NCI-H226 (cell line): ENCODE measurements around the gene ACAP3.

Experiments
- DNase-seq: peaks from one replicate; pipeline ENCODE4 v3.0.0-alpha.2; 2015

Gene ACAP3

DNA sequence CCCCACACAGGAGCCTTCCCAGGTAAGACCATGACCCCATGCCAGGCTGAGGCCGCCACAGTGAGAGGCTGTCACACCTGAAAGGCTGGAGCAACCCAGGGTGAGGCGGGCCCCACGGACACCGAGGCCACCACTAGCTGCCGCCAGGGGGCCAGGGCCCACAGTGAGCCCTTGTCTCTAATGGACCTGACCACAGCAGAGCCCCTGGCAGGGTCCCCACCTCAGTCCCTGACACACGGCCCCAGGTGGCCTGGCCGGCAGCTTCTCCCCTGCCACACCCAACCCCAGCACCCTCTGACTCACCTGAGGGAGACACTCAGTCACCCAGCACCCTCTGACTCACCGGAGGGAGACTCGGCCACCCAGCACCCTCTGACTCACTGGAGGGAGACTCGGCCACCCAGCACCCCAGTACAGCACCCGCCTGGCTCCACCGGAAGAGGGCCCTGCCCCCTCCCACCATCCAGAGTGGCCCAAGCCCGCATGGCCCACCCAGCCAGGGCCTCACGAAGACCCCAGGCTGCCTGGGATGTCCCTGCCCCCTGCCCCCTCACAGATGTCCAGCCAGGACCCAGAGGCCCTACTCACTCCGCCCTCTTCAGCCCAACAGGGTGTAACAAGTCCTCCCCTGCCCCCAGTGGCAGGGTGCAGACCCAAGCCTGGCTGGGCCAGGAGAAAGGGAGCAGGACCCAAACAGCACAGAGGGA is 37.1 kb upstream of the ACAP3 start:
- peak; percentile 94 for DNase-seq

GRCh38 chr1:1343811-1344421 is 36.2 kb upstream of the ACAP3 start:
- no peak for DNase-seq

- no peak for DNase-seq
Observed at GRCh38 chr1:1342584-1343115, 34.9 kb upstream of the ACAP3 start.

- DNase-seq: no peak
Observed at GRCh38 chr1:1342061-1342562, 34.4 kb upstream of the ACAP3 start.

GRCh38 chr1:1341549-1342021 is 33.9 kb upstream of the ACAP3 start:
- no peak for DNase-seq

DNA sequence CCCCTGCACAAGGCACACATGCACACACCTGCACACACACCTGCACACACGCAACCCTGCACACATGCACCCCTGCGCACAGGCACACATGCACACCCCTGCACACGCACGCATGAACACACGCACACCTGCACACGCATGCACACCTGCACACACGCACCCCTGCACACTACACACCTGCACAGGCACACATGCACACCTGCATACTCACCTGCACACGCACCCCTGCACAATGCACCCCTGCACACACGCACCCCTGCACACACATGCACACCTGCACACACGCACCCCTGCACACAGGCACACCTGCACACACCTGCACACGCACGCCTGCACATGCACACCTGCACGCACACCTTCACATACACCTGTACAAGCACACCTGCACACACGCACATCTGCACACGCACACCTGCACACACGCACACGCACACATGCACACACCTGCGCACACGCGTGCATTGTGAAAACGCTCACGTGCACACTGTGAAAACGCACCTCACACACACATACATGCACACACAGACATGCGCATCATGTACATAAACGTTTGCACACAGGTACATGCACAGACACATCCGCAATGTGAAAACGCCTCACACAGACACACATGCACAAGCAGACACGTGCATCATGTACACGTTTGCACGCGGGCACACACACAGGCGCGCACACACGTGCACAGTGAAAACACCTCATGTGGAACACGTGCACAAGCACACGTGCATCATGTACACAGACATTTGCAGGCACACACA is 33.2 kb upstream of the ACAP3 start:
- DNase-seq: no peak

DNA sequence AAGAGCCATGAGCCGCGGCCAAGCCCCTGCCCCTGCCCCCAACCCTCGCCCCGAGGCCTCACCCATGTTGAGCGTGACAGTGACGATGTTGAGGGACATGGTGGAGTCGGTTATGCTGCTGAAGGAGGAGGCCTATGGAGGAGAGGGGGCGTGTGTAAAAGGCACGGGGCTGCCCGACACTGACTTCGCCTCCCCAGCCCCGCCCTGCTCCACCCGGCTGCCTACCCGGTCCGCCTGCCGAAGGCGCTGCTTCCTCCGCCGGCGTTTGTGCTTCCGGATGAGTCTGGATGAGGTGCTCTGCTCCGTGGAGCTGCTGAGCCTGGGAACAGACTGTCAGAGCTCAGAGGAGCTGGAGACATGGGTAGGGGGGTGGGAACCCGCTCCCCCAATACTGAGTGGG is 32.5 kb upstream of the ACAP3 start:
- no peak for DNase-seq

DNA sequence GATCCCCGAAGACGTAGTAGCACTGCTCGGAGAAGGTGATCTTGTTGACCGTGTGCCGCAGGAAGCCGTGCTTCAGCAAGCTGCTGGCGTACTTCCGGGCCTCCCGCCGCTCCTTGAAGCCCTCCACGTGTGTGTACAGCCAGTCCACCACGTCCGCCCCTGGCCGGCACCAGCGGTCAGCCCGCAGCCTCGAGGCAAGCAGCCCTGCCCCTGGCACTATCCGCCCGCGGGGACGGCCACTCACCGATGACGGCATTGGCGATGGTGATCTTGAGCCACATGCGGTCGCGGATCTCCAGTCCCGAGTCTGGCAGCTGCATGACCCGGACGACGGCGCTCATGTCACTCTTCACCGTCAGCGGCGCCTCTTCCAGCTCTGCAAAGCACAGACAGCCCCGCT is 30.5 kb upstream of the ACAP3 start:
- no peak for DNase-seq

DNA sequence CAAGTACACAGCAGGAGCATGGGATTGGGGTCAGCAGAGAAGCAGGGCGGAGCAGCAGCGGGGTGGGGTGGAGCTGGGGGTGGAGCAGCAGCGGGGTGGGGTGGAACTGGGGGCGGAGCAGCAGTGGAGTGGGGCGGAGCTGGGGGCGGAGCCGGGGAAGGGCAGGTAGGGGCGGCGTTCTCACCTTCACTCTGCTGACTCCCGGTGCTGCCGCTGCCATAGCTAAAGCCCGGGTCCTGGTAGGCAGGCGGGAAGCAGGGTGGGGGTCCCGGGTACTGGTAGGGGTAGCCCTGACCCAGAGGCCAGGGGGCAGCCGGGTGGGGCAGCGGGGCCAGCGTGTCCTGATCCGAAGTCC is 30.0 kb upstream of the ACAP3 start:
- DNase-seq: no peak

- no peak for DNase-seq
Observed at GRCh38 chr1:1336931-1337792, 29.4 kb upstream of the ACAP3 start.

DNA sequence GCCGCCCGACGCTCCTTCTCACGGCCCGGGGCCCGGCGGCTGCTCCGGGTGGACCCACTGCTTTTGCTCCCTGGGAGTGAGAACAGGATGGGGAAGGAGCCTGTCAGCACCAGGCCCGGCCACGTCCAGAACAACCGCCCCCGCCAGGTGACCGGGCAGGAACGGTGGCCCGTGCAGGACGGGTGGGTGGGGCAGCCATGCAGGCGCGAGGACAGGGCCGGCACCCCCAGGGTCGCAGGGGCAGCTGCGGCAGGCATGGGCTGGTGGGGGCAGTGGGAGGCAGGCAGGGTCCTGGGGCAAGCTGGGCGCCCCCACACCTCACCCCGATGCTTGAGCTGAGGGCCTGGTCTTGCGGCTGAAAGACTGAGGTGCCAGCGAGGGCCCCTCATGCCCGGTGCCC is 28.7 kb upstream of the ACAP3 start:
- no peak for DNase-seq

DNA sequence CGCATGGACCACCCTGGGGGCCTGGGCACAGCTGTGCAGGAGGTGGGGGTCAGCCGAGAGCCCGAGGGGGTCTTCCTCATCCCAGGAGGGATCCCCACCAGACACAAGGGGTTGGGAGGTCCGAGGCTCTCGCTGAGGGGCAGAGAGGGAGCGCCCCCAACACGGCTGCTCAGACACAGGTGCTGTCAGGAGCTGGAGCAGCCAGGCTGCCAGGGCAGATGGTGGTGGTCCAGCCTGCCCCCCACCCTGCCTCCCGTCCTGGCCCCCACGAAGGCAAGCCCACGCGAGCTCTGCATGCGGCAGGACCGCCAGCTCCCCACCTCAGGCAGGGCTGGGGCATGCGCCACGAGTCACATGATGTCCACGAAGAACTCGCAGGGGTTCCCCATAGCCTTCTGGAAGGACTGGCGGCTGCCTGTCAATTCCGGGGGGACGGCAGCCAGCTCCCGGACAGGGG is 28.1 kb upstream of the ACAP3 start:
- no peak for DNase-seq

GRCh38 chr1:1335283-1335682 is 27.6 kb upstream of the ACAP3 start:
- DNase-seq: no peak

DNA sequence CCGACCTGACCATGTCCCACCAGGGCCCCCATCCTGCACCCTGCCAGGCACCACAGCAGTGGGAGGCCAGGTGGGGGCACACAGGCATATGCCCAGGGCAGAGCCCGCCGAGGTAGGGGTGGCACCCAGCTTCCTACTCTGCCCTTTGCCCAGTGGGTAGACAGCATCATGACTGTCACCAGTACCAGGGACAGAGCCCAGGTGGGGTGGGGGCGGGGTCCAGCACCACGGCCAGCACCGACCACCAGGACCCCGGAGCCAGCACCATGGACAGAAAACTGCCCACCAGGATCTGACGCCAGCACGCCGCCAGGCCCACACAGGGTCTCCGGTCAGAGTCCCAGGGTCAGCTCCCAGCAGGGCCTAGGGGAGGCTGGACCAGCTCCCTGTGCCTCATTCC is 27.1 kb upstream of the ACAP3 start:
- no peak for DNase-seq

- no peak for DNase-seq
Observed at GRCh38 chr1:1333551-1334241, 26.0 kb upstream of the ACAP3 start.

GRCh38 chr1:1332774-1333480 is 25.2 kb upstream of the ACAP3 start:
- DNase-seq: no peak

DNA sequence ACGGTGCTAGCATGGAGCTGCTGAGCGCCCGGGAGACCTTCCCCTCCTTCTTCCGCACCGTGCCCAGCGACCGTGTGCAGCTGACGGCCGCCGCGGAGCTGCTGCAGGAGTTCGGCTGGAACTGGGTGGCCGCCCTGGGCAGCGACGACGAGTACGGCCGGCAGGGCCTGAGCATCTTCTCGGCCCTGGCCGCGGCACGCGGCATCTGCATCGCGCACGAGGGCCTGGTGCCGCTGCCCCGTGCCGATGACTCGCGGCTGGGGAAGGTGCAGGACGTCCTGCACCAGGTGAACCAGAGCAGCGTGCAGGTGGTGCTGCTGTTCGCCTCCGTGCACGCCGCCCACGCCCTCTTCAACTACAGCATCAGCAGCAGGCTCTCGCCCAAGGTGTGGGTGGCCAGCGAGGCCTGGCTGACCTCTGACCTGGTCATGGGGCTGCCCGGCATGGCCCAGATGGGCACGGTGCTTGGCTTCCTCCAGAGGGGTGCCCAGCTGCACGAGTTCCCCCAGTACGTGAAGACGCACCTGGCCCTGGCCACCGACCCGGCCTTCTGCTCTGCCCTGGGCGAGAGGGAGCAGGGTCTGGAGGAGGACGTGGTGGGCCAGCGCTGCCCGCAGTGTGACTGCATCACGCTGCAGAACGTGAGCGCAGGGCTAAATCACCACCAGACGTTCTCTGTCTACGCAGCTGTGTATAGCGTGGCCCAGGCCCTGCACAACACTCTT is 24.5 kb upstream of the ACAP3 start:
- DNase-seq: no peak

- no peak for DNase-seq
Observed at GRCh38 chr1:1331068-1331965, 23.6 kb upstream of the ACAP3 start, which contains the start of gene TAS1R3. Gene TAS1R3, plus strand, starts transcription at chr1:1331280. Its CDS starts 66 bp downstream, at chr1:1331346.

GRCh38 chr1:1330366-1331067 is 22.8 kb upstream of the ACAP3 start:
- peak; percentile 8 for DNase-seq
